HuH-7 (cell line): Measurements from ENCODE around the gene FTL.
"Not testable (repeated sequence)": the region's sequence is repeated elsewhere in the genome, so short reads cannot be mapped to it uniquely, and the experiment has no call there.

Experiments
- DNase-seq: peaks from one replicate; pipeline ENCODE4 v3.0.0; 2011; ENCODE audit warnings: low spot score

Gene FTL

GRCh38 chr19:48965040-48965805 lies at the start of gene FTL:
FTL (plus strand) TSS chr19:48965309; CDS start chr19:48965508, 199 bp downstream.
- peak; percentile 94 for DNase-seq

GRCh38 chr19:48915757-48916156 lies 49.4 kb upstream of the FTL start:
- no peak for DNase-seq

GRCh38 chr19:48918071-48918470 lies 47.0 kb upstream of the FTL start:
- no peak for DNase-seq

GRCh38 chr19:48918801-48919247 lies 46.3 kb upstream of the FTL start:
- DNase-seq = no peak

- not testable (repeated sequence) for DNase-seq
Measured at GRCh38 chr19:48919271-48919670, 45.8 kb upstream of the FTL start.

GRCh38 chr19:48920949-48921348 lies 44.2 kb upstream of the FTL start:
- no peak for DNase-seq

- DNase-seq = no peak
Measured at GRCh38 chr19:48921721-48922500, 43.2 kb upstream of the FTL start.

- DNase-seq = no peak
Measured at GRCh38 chr19:48922548-48923490, 42.3 kb upstream of the FTL start.

GRCh38 chr19:48925240-48925843 lies 39.8 kb upstream of the FTL start:
- no peak for DNase-seq

- not testable (repeated sequence) for DNase-seq
Measured at GRCh38 chr19:48925890-48926289, 39.2 kb upstream of the FTL start.

- no peak for DNase-seq
Measured at GRCh38 chr19:48926909-48927308, 38.2 kb upstream of the FTL start.

- DNase-seq = not testable (repeated sequence)
Measured at GRCh38 chr19:48927692-48928091, 37.4 kb upstream of the FTL start.

- DNase-seq = no peak
Measured at GRCh38 chr19:48928164-48929025, 36.7 kb upstream of the FTL start.

- DNase-seq = peak; percentile 80
Measured at GRCh38 chr19:48933382-48933932, 31.7 kb upstream of the FTL start, which contains the start of gene DHDH. DHDH (plus strand) TSS chr19:48933699; CDS start chr19:48933722, 23 bp downstream.

- no peak for DNase-seq
Measured at GRCh38 chr19:48934837-48935236, 30.3 kb upstream of the FTL start.

- no peak for DNase-seq
Measured at GRCh38 chr19:48935864-48936263, 29.2 kb upstream of the FTL start.

GRCh38 chr19:48938256-48938655 lies 26.9 kb upstream of the FTL start:
- no peak for DNase-seq

- DNase-seq = no peak
Measured at GRCh38 chr19:48940902-48941301, 24.2 kb upstream of the FTL start.

GRCh38 chr19:48943081-48943480 lies 22.0 kb upstream of the FTL start:
- DNase-seq = no peak

GRCh38 chr19:48945415-48945814 lies 19.7 kb upstream of the FTL start:
- DNase-seq = no peak
